ENCODE data around the gene TNC. TPM values are rescaled to one million over a fixed set of nuclear protein-coding genes. Genes with fewer than 3 reads are reported as not detected.

Gene TNC
- total RNA-seq, 2 donors from 2014 or later, result 67.5 to 172 TPM

DNA sequence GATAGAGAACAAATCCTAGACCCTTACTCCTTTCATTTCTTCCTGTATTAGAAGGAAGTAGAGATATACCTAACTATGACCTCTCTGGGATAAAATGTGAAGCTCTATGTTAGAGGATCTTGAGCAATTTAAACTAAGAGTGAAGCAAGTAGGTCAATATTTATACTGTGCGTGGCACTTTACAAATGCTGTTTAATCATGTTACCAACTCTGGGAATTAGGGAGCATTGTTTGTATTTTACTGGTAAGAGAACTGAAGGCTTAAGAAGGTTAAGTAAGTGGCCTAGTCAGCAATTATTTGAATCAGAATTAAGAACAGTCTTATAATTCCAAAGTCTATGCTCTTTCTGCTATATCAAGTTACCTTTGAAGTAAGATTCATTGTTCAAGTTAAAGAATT lies 12.0 kb downstream of the TNC start:
- Histone ChIP-seq H3K4me3 (ENCODE audit: low read length) (no peak overlapping the region), H3K9ac (ENCODE audit: extremely low read depth, low read length, poor library complexity, severe bottlenecking) (no peak overlapping the region), H3K9me3 (ENCODE audit: control insufficient read depth, low read length) (peaks cover 12% of the 10 kb centered on the region), H3K27ac (ENCODE audit: low read depth, low read length) (no peak overlapping the region), H3K36me3 (ENCODE audit: control insufficient read depth, insufficient read depth, low read length) (no peaks in the 10 kb centered on the region), H3K27me3 (ENCODE audit: control insufficient read depth, insufficient read depth, low read length, poor library complexity, severe bottlenecking) (no peaks in the 10 kb centered on the region), H3K4me1 (ENCODE audit: control insufficient read depth, insufficient read depth, low read length) (peaks cover 11% of the 10 kb centered on the region)
- H3K27me3 Mint-ChIP-seq (ENCODE audit: insufficient read depth), result no peaks in the 10 kb centered on the region
- H3K36me3 Mint-ChIP-seq (ENCODE audit: low read depth), result peaks cover 29% of the 10 kb centered on the region
- no peak overlapping the region for H3K4me3 Mint-ChIP-seq
- no peak for DNase-seq
- peaks cover 30% of the 10 kb centered on the region for H3K4me1 Mint-ChIP-seq
- no peak overlapping the region for H3K27ac Mint-ChIP-seq
- TF ChIP-seq, protein P1, sequence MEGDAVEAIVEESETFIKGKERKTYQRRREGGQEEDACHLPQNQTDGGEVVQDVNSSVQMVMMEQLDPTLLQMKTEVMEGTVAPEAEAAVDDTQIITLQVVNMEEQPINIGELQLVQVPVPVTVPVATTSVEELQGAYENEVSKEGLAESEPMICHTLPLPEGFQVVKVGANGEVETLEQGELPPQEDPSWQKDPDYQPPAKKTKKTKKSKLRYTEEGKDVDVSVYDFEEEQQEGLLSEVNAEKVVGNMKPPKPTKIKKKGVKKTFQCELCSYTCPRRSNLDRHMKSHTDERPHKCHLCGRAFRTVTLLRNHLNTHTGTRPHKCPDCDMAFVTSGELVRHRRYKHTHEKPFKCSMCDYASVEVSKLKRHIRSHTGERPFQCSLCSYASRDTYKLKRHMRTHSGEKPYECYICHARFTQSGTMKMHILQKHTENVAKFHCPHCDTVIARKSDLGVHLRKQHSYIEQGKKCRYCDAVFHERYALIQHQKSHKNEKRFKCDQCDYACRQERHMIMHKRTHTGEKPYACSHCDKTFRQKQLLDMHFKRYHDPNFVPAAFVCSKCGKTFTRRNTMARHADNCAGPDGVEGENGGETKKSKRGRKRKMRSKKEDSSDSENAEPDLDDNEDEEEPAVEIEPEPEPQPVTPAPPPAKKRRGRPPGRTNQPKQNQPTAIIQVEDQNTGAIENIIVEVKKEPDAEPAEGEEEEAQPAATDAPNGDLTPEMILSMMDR (conservative IDR thresholded peaks at IDR 0.05), result no peak
- 88 to 100% methylated on average over 1 of the region's 1 CpG for WGBS, 2 experiments (ENCODE audit: insufficient coverage in 1 of 2, insufficient read length in 1 of 2)
- H3K9me3 Mint-ChIP-seq, result no peaks in the 10 kb centered on the region

DNA sequence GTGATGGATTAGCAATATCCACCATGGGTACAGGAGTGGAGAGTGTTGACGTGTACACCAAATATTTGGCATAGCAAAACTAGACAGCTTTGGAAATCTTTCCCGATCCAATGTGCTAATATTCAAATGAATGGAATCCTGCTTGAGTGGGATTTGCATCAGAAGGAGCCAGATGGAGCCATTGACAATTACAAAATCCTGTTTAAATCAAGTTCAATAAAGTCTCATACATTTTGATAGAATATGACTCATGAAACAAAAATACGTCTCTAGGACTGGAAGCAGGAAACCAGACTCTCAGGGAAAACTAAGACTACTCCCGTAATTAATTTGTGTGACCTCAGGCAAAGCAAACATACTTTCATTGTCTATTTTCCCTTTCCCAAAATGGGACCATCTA lies 13.0 kb downstream of the TNC start:
- DNase-seq, result no peak

DNA sequence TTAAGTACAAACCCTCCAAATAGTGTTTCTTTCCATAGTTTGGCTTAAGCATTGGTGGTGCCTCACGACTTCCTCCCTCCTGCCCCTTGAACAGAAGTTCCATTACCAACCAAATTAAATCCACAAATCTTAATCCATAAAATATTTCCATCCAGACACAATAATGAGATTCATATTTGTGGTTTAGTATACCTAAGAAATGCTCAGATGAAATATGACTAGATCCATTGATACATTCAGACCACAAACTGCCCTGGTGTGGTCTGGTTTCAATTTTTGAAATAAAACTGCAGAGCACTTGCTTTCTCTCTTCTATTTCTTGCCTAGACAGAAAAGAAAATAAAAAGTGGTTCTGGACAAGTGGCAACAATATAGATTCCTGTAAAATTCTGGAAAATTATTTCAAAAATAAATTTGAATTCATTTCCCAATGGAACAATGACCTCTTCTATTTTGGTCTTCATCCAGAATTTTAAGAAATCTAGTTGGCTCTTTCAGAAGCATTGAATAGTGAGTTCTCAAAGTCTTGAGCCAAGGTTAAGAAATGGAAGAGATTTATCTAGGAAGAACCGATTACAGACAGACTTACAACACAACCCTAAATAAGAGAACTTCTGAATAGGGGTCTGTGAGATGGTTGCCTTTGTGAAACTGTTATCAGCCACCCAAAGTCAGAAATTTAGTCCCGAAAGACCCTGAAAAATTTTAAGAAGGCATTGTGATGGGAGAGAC lies 14.0 kb downstream of the TNC start:
- H3K27ac Mint-ChIP-seq, result no peak overlapping the region
- Histone ChIP-seq H3K9me3 (ENCODE audit: control insufficient read depth, low read length) (peaks cover 12% of the 10 kb centered on the region), H3K27ac (ENCODE audit: low read depth, low read length) (no peak overlapping the region), H3K36me3 (ENCODE audit: control insufficient read depth, insufficient read depth, low read length) (no peaks in the 10 kb centered on the region), H3K4me1 (ENCODE audit: control insufficient read depth, insufficient read depth, low read length) (peaks cover 11% of the 10 kb centered on the region), H3K4me3 (ENCODE audit: low read length) (no peak overlapping the region), H3K9ac (ENCODE audit: extremely low read depth, low read length, poor library complexity, severe bottlenecking) (no peak overlapping the region), H3K27me3 (ENCODE audit: control insufficient read depth, insufficient read depth, low read length, poor library complexity, severe bottlenecking) (no peaks in the 10 kb centered on the region)
- no peaks in the 10 kb centered on the region for H3K9me3 Mint-ChIP-seq
- TF ChIP-seq, protein P1 (conservative IDR thresholded peaks at IDR 0.05), result no peak
- peaks cover 31% of the 10 kb centered on the region for H3K4me1 Mint-ChIP-seq
- DNase-seq, result no peak
- WGBS, 2 experiments (ENCODE audit: insufficient coverage in 1 of 2, insufficient read length in 1 of 2), result 96 to 100% methylated on average over 1 to 3 of the region's 3 CpGs
- H3K4me3 Mint-ChIP-seq, result no peak overlapping the region
- H3K36me3 Mint-ChIP-seq (ENCODE audit: low read depth), result peaks cover 19% of the 10 kb centered on the region
- H3K27me3 Mint-ChIP-seq (ENCODE audit: insufficient read depth), result no peaks in the 10 kb centered on the region

More for the DNA sequence above, 13.0 kb downstream of the TNC start:
- Mint-ChIP-seq H3K4me1 (peaks cover 28% of the 10 kb centered on the region), H3K4me3 (no peak overlapping the region), H3K27ac (no peak overlapping the region), H3K9me3 (no peaks in the 10 kb centered on the region), H3K36me3 (ENCODE audit: low read depth) (peaks cover 23% of the 10 kb centered on the region), H3K27me3 (ENCODE audit: insufficient read depth) (no peaks in the 10 kb centered on the region)
- H3K36me3 ChIP-seq (ENCODE audit: control insufficient read depth, insufficient read depth, low read length), result no peaks in the 10 kb centered on the region
- no peak overlapping the region for H3K9ac ChIP-seq (ENCODE audit: extremely low read depth, low read length, poor library complexity, severe bottlenecking)
- H3K4me3 ChIP-seq (ENCODE audit: low read length), result no peak overlapping the region
- H3K27ac ChIP-seq (ENCODE audit: low read depth, low read length), result no peak overlapping the region
- 91 to 98% methylated on average over 4 of the region's 4 CpGs for WGBS, 2 experiments (ENCODE audit: insufficient coverage in 1 of 2, insufficient read length in 1 of 2)
- H3K27me3 ChIP-seq (ENCODE audit: control insufficient read depth, insufficient read depth, low read length, poor library complexity, severe bottlenecking), result no peaks in the 10 kb centered on the region
- TF ChIP-seq, protein P1 (conservative IDR thresholded peaks at IDR 0.05), result no peak
- H3K4me1 ChIP-seq (ENCODE audit: control insufficient read depth, insufficient read depth, low read length), result peaks cover 11% of the 10 kb centered on the region
- H3K9me3 ChIP-seq (ENCODE audit: control insufficient read depth, low read length), result peaks cover 12% of the 10 kb centered on the region
